Left lung (tissue), 10 donors: ENCODE measurements around the gene RLN1. TPM values are rescaled to one million over a fixed set of nuclear protein-coding genes. Genes with fewer than 3 reads are reported as not detected.

Source experiments
- ATAC-seq: fragments of 200-7000 bp; cut with Tn5 transposase; one replicate; pipeline ENCODE4 v1.9.1; 2020; ENCODE audit warnings: moderate library complexity
- DNase-seq, 4 donors: peaks; one replicate each; pipeline ENCODE4 v3.0.0-alpha.2; 2013 to 2020
- H3K27ac ChIP-seq, 2 donors: fragments of 200-600 bp; sonication (generic) in 1 of 2; one replicate each; pipeline versions ENCODE4 v1.5.0 to v1.8.0; 2020 to 2021
- H3K27me3 ChIP-seq, 2 donors: fragments of 200-600 bp; sonication (generic) in 1 of 2; one replicate each; pipeline versions ENCODE4 v1.5.0 to v1.8.0; 2020 to 2021
- H3K36me3 ChIP-seq, 2 donors: fragments of 200-600 bp; sonication (generic) in 1 of 2; one replicate each; pipeline versions ENCODE4 v1.5.0 to v1.8.0; 2020 to 2021
- H3K4me1 ChIP-seq, 2 donors: fragments of 200-600 bp; one replicate each; pipeline ENCODE4 v1.8.0; 2021
- H3K4me3 ChIP-seq, 2 donors: fragments of 200-600 bp; sonication (generic) in 1 of 2; one replicate each; pipeline versions ENCODE4 v1.5.0 to v1.8.0; 2020 to 2021; ENCODE audit warnings: mild to moderate bottlenecking in 1 of 2
- H3K9me3 ChIP-seq, 2 donors: fragments of 200-600 bp; sonication (generic) in 1 of 2; one replicate each; pipeline versions ENCODE4 v1.5.0 to v1.8.0; 2020 to 2021
- intact Hi-C, 2 donors: fragments of 100-400 bp; cut with DNase I; formaldehyde crosslinking; loops; one replicate each; pipeline versions ENCODE4 v1.11.2 to v1.14.2; 2022
- polyA plus RNA-seq, 6 donors: library from polyadenylated mRNA; unstranded; fragments of 120-200 nt; gene quantifications; one replicate each; pipeline ENCODE4 v1.2.1, GENCODE V29; 2013; ENCODE audit not compliant: insufficient read length in 6 of 6
- total RNA-seq, 2 donors: library from RNA; stranded (reverse); fragmentation: NEBNext Ultra II Directional; extraction: Animal tissue kit (Norgen Biotek cat#: 25700); gene quantifications; one replicate each; pipeline ENCODE4 v1.2.1, GENCODE V29; 2021
- TF ChIP-seq, protein P1 (sequence below), 2 donors: fragments of 200-600 bp; sonication (generic) in 1 of 2; IDR thresholded peaks; one replicate each; pipeline versions ENCODE4 v1.5.0 to v1.8.0; 2021; ENCODE audit warnings: antibody characterized with exemption in 2 of 2
- donor health status: DM: no; HTN: yes; CAD: no.
- donor health status: DM: no; HTN: no; CAD: no.

RLN1 gene
- total and polyA plus RNA-seq, 8 donors = 0.42 to 1.7 (median 0.64) TPM

GRCh38 chr9:5375790-5376477, 36.3 kb upstream of the RLN1 start:
- DNase-seq = no peak
- H3K9me3 ChIP-seq = no peaks in the 10 kb centered on the region

DNA sequence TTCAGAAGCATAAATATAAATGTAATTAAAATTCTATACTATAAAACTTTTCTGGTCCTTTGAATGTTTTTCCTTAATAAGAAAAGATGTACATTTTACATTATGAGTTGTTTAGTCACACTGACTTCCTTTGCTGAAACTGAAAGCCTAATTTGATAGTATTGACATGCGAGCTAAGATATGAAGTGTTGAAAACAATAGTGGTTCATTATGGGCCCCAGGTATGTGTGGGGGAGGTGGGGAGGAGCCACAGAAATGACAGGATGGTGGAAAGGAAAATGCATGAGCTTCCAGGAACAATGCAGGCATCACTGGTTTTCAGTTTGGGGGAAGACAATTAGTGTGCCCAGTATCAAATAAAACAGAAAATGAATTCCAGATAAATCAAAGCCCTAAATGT, 35.4 kb upstream of the RLN1 start:
- Histone ChIP-seq H3K4me3 (no peak overlapping the region), H3K9me3 (no peaks in the 10 kb centered on the region), H3K4me1 (peaks cover 0 to 4% of the 10 kb centered on the region in 2 donors), H3K36me3 (no peaks in the 10 kb centered on the region), H3K27ac (no peak overlapping the region), H3K27me3 (no peaks in the 10 kb centered on the region)
- DNase-seq (no peak), ATAC-seq (no peak)
- intact Hi-C loops = no loop called here
- TF ChIP-seq, protein P1, sequence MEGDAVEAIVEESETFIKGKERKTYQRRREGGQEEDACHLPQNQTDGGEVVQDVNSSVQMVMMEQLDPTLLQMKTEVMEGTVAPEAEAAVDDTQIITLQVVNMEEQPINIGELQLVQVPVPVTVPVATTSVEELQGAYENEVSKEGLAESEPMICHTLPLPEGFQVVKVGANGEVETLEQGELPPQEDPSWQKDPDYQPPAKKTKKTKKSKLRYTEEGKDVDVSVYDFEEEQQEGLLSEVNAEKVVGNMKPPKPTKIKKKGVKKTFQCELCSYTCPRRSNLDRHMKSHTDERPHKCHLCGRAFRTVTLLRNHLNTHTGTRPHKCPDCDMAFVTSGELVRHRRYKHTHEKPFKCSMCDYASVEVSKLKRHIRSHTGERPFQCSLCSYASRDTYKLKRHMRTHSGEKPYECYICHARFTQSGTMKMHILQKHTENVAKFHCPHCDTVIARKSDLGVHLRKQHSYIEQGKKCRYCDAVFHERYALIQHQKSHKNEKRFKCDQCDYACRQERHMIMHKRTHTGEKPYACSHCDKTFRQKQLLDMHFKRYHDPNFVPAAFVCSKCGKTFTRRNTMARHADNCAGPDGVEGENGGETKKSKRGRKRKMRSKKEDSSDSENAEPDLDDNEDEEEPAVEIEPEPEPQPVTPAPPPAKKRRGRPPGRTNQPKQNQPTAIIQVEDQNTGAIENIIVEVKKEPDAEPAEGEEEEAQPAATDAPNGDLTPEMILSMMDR (IDR thresholded peaks at IDR 0.05) = no peak

More at GRCh38 chr9:5375790-5376477, 36.3 kb upstream of the RLN1 start:
- TF ChIP-seq, protein P1 (IDR thresholded peaks at IDR 0.05) = no peak
- H3K27me3 ChIP-seq = no peaks in the 10 kb centered on the region
- intact Hi-C loops = no loop called here
- no peak overlapping the region for H3K4me3 ChIP-seq
- H3K4me1 ChIP-seq = peaks cover 0 to 4% of the 10 kb centered on the region in 2 donors
- no peak overlapping the region for H3K27ac ChIP-seq
- H3K36me3 ChIP-seq = peaks cover 0 to 6% of the 10 kb centered on the region in 2 donors
- no peak for ATAC-seq

- TF ChIP-seq, protein P1 (IDR thresholded peaks at IDR 0.05) = no peak
- intact Hi-C loops = no loop called here
These were observed 24.8 kb upstream of the RLN1 start for GRCh38 chr9:5364294-5365024.

DNA sequence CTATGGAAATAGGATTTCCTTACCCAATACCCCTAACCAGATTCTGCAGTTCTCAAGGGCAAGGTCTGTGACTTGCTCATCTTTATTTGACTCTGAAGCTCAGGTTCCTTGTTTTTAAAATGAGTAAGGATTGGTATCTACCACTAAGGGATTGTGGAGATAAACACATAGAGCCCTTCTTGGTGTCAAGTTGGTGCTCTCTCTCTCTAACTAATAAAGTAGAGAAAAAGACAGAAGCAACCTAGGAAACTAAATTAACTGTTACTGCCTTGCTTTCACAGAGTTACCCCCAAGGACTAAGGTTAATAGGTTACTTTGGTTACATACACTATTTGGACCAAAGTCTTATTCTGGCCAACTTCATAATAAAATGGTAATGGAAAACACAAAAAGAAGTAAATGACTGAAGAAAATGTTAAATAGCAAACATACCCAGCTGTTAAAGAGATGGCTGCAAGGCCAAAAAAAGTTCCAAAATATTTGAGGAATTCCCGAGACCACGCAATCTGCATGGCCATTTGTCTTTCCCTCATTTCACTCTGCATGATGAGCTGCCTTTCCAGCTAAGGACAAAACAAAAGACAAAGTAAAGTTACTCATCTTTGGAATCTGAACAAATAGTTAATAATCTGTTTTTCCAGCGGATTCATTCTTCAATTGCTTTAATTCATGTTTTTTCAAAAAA, 21.8 kb upstream of the RLN1 start:
- Histone ChIP-seq H3K4me1 (no peaks in the 10 kb centered on the region), H3K36me3 (peaks cover 0 to 13% of the 10 kb centered on the region in 2 donors), H3K4me3 (no peak overlapping the region), H3K27me3 (no peaks in the 10 kb centered on the region), H3K27ac (no peak overlapping the region), H3K9me3 (no peaks in the 10 kb centered on the region)
- ATAC-seq (no peak), DNase-seq (no peak)
- TF ChIP-seq, protein P1 (IDR thresholded peaks at IDR 0.05) = no peak
- intact Hi-C loops = no loop called here

More at GRCh38 chr9:5364294-5365024, 24.8 kb upstream of the RLN1 start:
- Histone ChIP-seq H3K9me3 (peaks cover 0 to 8% of the 10 kb centered on the region in 2 donors), H3K4me1 (no peaks in the 10 kb centered on the region), H3K27me3 (no peaks in the 10 kb centered on the region), H3K36me3 (peaks cover 0 to 7% of the 10 kb centered on the region in 2 donors), H3K4me3 (no peak overlapping the region), H3K27ac (no peak overlapping the region)
- ATAC-seq (no peak), DNase-seq (peak in 1 of 4 donors; percentile 2)

- intact Hi-C loops = no loop called here
- peaks cover 0 to 13% of the 10 kb centered on the region in 2 donors for H3K36me3 ChIP-seq
- DNase-seq (no peak), ATAC-seq (no peak)
- no peaks in the 10 kb centered on the region for H3K9me3 ChIP-seq
- no peak overlapping the region for H3K27ac ChIP-seq
- no peaks in the 10 kb centered on the region for H3K4me1 ChIP-seq
- TF ChIP-seq, protein P1 (IDR thresholded peaks at IDR 0.05) = no peak
- no peak overlapping the region for H3K4me3 ChIP-seq
- no peaks in the 10 kb centered on the region for H3K27me3 ChIP-seq
These were observed 20.7 kb upstream of the RLN1 start for GRCh38 chr9:5360341-5360740.
